CD4-positive, CD25-positive, alpha-beta regulatory T cell (primary cell): ENCODE data around the gene RIBC2. TPM values are rescaled to one million over a fixed set of nuclear protein-coding genes. Genes with fewer than 3 reads are reported as not detected.
"Not testable (repeated sequence)": the region's sequence is repeated elsewhere in the genome, so short reads cannot be mapped to it uniquely, and the experiment has no call there.

ENCODE experiments used
- ATAC-seq, 2 donors: fragments of 150-1000 bp; cut with Tn5 transposase; one replicate each; pipeline ENCODE4 v1.10.0; 2021; ENCODE audit warnings: low read depth in 2 of 2, moderate number of reproducible peaks in 2 of 2, moderate library complexity in 1 of 2
- DNase-seq, 3 donors: peaks; one replicate each; pipeline versions ENCODE4 v3.0.0 to v3.0.0-alpha.2; 2012 to 2022; ENCODE audit warnings: mixed read lengths in 1 of 3
- H3K27ac ChIP-seq: one replicate; pipeline ENCODE4 v1.7.0; 2013; ENCODE audit warnings: mild to moderate bottlenecking, low read length; ENCODE audit not compliant: insufficient read depth, poor library complexity, severe bottlenecking
- H3K27me3 ChIP-seq: one replicate; pipeline ENCODE4 v1.7.0; 2013; ENCODE audit warnings: low read length; ENCODE audit not compliant: control insufficient read depth, insufficient read depth
- H3K36me3 ChIP-seq: one replicate; pipeline ENCODE4 v1.7.0; 2013; ENCODE audit warnings: mild to moderate bottlenecking, low read length, moderate library complexity; ENCODE audit not compliant: control insufficient read depth, insufficient read depth
- H3K4me1 ChIP-seq: 2 replicates; pipeline ENCODE4 v1.7.0; 2013; ENCODE audit warnings: mild to moderate bottlenecking, low read length; ENCODE audit not compliant: insufficient read depth, control insufficient read depth, poor library complexity, severe bottlenecking
- H3K4me3 ChIP-seq: one replicate; pipeline ENCODE4 v1.7.0; 2013; ENCODE audit warnings: low read depth, mild to moderate bottlenecking, low read length, moderate library complexity
- H3K9me3 ChIP-seq, 2 experiments: 1 replicate in 1 of 2; 2 replicates in 1 of 2; pipeline ENCODE4 v1.7.0; 2013; ENCODE audit warnings: low read length in 2 of 2, mild to moderate bottlenecking in 1 of 2, moderate library complexity in 1 of 2; ENCODE audit not compliant: control insufficient read depth in 2 of 2
- H3K27ac Mint-ChIP-seq, 3 donors: one replicate each; pipeline ENCODE4 v1.8.0; 2020 to 2022; ENCODE audit warnings: mild to moderate bottlenecking in 3 of 3, mixed read lengths in 3 of 3, moderate library complexity in 2 of 3
- H3K27me3 Mint-ChIP-seq: one replicate; pipeline ENCODE4 v1.8.0; 2022; ENCODE audit warnings: mild to moderate bottlenecking, mixed read lengths
- H3K36me3 Mint-ChIP-seq: one replicate; pipeline ENCODE4 v1.8.0; 2020; ENCODE audit warnings: mixed read lengths
- H3K4me1 Mint-ChIP-seq, 4 donors: one replicate each; pipeline ENCODE4 v1.8.0; 2020 to 2022; ENCODE audit warnings: mixed read lengths in 4 of 4, mild to moderate bottlenecking in 1 of 4
- H3K4me3 Mint-ChIP-seq, 4 donors: one replicate each; pipeline ENCODE4 v1.8.0; 2020 to 2022; ENCODE audit warnings: mild to moderate bottlenecking in 4 of 4, mixed read lengths in 4 of 4, moderate library complexity in 3 of 4
- H3K9me3 Mint-ChIP-seq, 7 donors: one replicate each; pipeline ENCODE4 v1.8.0; 2020 to 2022; ENCODE audit warnings: mixed read lengths in 7 of 7, mild to moderate bottlenecking in 3 of 7, moderate library complexity in 2 of 7
- polyA plus RNA-seq, 4 donors: library from polyadenylated mRNA; unstranded; fragments of 300-500 nt; fragmentation: Illumina TruSeq; gene quantifications; one replicate each; pipeline ENCODE4 v1.2.3, GENCODE V29; 2021
- total RNA-seq: library from RNA; stranded (reverse); gene quantifications from one replicate; pipeline ENCODE4 v1.2.3, GENCODE V29; 2022

Gene RIBC2
- total and polyA plus RNA-seq, 5 donors from 2014 or later, result 0.15 to 0.67 TPM; not detected in 3

DNA sequence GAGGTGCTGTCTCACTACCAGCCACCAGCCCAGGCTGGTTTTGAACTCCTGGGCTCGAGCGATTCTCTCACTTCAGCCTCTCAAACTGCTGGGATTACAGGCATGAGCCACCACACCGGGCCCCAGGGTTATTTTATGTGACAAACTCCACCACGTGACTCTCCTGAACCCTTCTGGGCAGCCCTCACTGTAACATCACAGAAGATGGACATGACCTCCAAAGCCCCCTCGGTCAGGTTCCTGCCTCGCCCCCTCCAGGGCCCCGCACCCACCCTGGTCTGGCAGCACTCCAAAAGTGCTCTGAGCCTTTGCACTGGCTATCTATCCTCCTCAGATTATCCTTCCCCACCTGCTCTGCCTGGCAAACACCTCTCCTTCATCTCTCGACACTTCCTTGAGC lies 43.3 kb downstream of the RIBC2 start:
- no peaks in the 10 kb centered on the region for H3K36me3 Mint-ChIP-seq
- ATAC-seq, result no peak

DNA sequence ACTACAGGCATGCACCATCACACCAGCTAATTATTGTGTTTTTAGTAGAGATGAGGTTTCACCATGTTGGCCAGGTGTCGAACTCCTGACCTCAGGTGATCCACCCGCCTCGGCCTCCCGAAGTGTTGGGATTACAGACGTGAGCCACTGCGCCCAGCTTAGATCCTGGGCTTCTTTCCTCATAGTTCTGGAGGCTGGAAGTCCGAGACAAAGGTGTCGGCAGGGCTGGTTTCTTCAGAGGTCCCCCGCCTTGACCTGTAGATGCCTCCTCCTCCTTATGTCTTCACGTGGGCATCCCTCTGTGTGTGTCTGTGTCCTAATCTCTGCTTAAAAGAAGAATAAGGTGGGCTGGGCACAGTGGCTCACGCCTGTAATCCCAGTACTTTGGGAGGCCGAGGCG lies 45.0 kb downstream of the RIBC2 start:
- DNase-seq (no peak), ATAC-seq (no peak)
- Histone ChIP-seq H3K4me1 (no peaks in the 10 kb centered on the region), H3K27ac (no peak overlapping the region), H3K27me3 (no peaks in the 10 kb centered on the region), H3K4me3 (no peak overlapping the region), H3K36me3 (no peaks in the 10 kb centered on the region), H3K9me3 (no peaks in the 10 kb centered on the region)
- Mint-ChIP-seq H3K4me3 (no peak overlapping the region), H3K4me1 (no peaks in the 10 kb centered on the region), H3K9me3 (peaks cover 0 to 5% (median 0%) of the 10 kb centered on the region in 7 donors), H3K36me3 (no peaks in the 10 kb centered on the region), H3K27ac (no peak overlapping the region), H3K27me3 (peaks cover 10% of the 10 kb centered on the region)

More for the DNA sequence above, 43.3 kb downstream of the RIBC2 start:
- DNase-seq, result no peak
- Histone ChIP-seq H3K9me3 (no peaks in the 10 kb centered on the region), H3K27me3 (no peaks in the 10 kb centered on the region), H3K27ac (no peak overlapping the region), H3K4me1 (no peaks in the 10 kb centered on the region), H3K4me3 (no peak overlapping the region), H3K36me3 (no peaks in the 10 kb centered on the region)
- peaks cover 0 to 2% (median 0%) of the 10 kb centered on the region in 7 donors for H3K9me3 Mint-ChIP-seq
- no peaks in the 10 kb centered on the region for H3K4me1 Mint-ChIP-seq
- no peak overlapping the region for H3K4me3 Mint-ChIP-seq
- H3K27me3 Mint-ChIP-seq, result peaks cover 14% of the 10 kb centered on the region
- no peak overlapping the region for H3K27ac Mint-ChIP-seq

DNA sequence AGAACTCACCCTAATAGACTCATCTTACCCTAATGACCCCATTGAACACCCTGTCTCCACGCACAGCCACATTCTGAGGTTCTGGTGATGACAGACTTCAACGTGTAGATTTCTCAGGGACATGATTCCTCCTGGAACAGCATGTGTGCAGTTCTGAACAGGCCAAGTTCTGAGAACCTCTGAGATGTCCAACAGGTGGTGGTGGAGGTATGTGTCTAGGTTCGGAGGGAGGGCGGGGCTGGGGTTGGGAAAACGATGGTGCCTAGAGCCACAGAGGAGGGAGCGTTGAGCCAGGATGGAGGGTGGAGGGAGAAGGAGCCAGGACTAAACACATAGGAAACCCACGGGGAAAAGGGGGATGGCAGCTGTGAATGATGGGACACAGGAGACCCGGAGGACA lies 45.7 kb downstream of the RIBC2 start:
- H3K27me3 Mint-ChIP-seq, result peaks cover 14% of the 10 kb centered on the region
- no peak overlapping the region for H3K27ac Mint-ChIP-seq
- H3K27me3 ChIP-seq, result no peaks in the 10 kb centered on the region
- no peaks in the 10 kb centered on the region for H3K9me3 ChIP-seq
- no peak for DNase-seq
- no peaks in the 10 kb centered on the region for H3K36me3 ChIP-seq
- H3K4me1 Mint-ChIP-seq, result no peaks in the 10 kb centered on the region
- no peak overlapping the region for H3K4me3 ChIP-seq
- no peak overlapping the region for H3K4me3 Mint-ChIP-seq
- no peak for ATAC-seq
- peaks cover 0 to 5% (median 0%) of the 10 kb centered on the region in 7 donors for H3K9me3 Mint-ChIP-seq
- H3K4me1 ChIP-seq, result no peaks in the 10 kb centered on the region
- H3K36me3 Mint-ChIP-seq, result no peaks in the 10 kb centered on the region
- H3K27ac ChIP-seq, result no peak overlapping the region

DNA sequence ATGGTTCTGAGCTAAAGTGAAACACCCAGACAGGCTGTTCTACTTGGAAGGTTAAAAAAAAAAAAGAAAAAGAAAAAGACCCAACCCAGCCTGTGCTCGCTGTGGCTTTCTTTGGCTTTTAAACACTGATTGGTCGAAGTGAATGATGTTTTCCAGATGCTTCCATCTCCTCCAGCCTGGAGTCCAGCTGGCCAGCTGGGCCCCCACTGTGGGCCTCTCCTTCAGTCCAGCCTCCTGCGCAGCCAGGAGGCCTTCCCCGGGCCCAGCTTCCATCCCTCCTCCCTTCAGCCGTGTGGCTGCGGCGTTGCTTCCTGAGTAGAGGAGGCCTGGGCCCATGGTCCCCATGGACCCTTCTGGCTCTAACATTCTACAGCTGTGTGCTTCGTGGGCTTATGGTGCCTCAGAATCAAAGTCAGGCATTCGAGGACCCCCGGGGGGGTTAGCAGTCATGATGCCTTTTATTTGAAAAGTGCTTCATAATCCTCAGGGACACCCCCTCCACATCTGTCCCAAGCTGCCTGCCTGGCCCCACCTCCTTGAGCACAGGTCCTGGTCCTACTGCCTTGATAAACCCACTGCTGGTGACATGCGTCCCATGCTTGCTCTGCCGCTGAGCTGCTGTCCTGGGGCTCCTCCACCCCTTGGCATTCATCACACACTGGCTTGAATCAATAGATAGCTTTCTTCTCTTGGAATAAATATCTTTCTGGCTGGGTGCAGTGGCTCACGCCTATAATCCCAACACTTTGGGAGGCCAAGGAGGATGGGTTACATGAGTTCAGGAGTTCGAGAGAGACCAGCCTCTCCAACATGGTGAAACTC lies 47.0 kb downstream of the RIBC2 start:
- Histone ChIP-seq H3K27me3 (no peaks in the 10 kb centered on the region), H3K4me1 (no peaks in the 10 kb centered on the region), H3K36me3 (no peaks in the 10 kb centered on the region), H3K9me3 (no peaks in the 10 kb centered on the region), H3K27ac (no peak overlapping the region), H3K4me3 (no peak overlapping the region)
- Mint-ChIP-seq H3K27me3 (peaks cover 17% of the 10 kb centered on the region), H3K36me3 (no peaks in the 10 kb centered on the region), H3K9me3 (peaks cover 0 to 5% (median 0%) of the 10 kb centered on the region in 7 donors), H3K27ac (no peak overlapping the region), H3K4me1 (no peaks in the 10 kb centered on the region), H3K4me3 (no peak overlapping the region)
- no peak for ATAC-seq
- no peak for DNase-seq

DNA sequence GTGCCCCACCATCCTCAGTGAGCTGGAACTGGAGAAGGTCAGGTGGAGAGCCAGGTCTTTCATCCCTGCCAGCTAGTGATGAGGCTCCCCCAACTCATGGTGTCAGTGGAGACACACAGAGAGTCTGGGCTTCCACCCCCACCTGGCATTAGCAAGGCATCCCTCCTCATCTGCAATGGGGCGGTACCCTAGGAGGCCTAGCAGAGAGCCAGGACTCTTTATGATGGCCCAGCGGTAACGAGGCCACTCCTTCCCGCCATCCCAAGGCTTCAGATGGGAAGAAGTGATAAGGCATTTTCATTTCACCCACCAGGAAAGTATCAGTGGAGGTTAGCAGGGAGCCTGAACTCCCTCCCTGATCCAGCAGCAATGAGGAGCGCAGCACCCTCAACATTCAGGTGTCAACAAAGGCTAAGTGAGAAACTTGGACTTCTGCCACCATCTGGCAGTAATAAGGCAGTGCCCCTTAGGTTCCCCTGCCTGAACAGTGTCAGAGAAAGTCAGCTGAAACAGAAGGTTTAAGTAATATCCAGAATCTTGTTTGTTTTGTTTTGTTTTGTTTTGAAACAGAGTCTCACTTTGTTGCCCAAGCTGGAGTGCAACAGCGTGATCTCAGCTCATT lies 48.7 kb downstream of the RIBC2 start:
- Histone ChIP-seq H3K4me1 (no peaks in the 10 kb centered on the region), H3K36me3 (no peaks in the 10 kb centered on the region), H3K9me3 (no peaks in the 10 kb centered on the region), H3K27ac (no peak overlapping the region), H3K27me3 (no peaks in the 10 kb centered on the region), H3K4me3 (no peak overlapping the region)
- H3K36me3 Mint-ChIP-seq, result no peaks in the 10 kb centered on the region
- H3K27ac Mint-ChIP-seq, result no peak overlapping the region
- H3K4me3 Mint-ChIP-seq, result no peak overlapping the region
- DNase-seq (peak in 1 of 3 donors; percentile 8), ATAC-seq (no peak)
- peaks cover 0 to 6% (median 4%) of the 10 kb centered on the region in 7 donors for H3K9me3 Mint-ChIP-seq
- H3K4me1 Mint-ChIP-seq, result peaks cover 0 to 8% (median 0%) of the 10 kb centered on the region in 4 donors
- H3K27me3 Mint-ChIP-seq, result peaks cover 22% of the 10 kb centered on the region

DNA sequence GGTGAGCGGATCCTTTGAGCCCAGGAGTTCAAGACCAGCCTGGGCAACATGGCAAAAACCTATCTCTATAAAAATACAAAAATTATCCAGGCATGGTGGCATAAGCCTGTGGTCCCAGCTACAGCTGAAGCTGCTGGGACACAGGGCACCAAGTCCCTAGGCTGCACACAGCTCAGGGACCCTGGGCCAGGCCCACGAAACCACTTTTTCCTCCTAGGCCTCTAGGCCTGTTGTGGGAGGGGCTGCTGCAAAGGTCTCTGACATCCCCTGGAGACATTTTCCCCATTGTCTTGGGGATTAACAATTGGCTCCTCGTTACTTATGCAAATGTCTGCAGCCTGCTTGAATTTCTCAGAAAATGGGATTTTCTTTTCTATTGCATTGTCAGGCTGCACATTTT lies 50.2 kb downstream of the RIBC2 start:
- not testable (repeated sequence) for H3K27me3 ChIP-seq, H3K9me3 ChIP-seq, DNase-seq, H3K27ac Mint-ChIP-seq, H3K36me3 Mint-ChIP-seq, ATAC-seq, H3K36me3 ChIP-seq, H3K4me3 Mint-ChIP-seq, H3K27ac ChIP-seq, H3K4me3 ChIP-seq, H3K4me1 ChIP-seq, H3K4me1 Mint-ChIP-seq
- peaks cover 0 to 10% (median 5%) of the 10 kb centered on the region in 7 donors for H3K9me3 Mint-ChIP-seq
- peaks cover 22% of the 10 kb centered on the region for H3K27me3 Mint-ChIP-seq

DNA sequence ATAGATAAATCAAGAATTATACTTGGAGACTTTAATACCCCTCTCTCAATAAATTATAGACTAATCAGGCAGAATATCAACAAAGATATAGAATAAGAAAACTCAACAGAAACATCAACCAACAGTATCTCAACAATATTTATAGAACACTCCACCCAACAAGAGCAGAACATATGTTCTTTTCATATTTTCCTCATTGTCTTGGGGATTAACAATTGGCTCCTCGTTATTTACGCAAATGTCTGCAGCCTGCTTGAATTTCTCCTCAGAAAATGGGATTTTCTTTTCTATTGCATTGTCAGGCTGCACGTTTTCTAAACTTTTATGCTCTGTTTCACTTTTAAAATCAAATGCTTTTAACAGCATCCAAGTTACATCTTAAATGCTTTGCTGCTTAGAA lies 52.1 kb downstream of the RIBC2 start:
- Histone ChIP-seq H3K27me3 (no peaks in the 10 kb centered on the region), H3K4me1 (no peaks in the 10 kb centered on the region), H3K9me3 (no peaks in the 10 kb centered on the region), H3K4me3 (no peak overlapping the region), H3K36me3 (no peaks in the 10 kb centered on the region), H3K27ac (no peak overlapping the region)
- Mint-ChIP-seq H3K4me3 (no peak overlapping the region), H3K9me3 (peaks cover 0 to 10% (median 5%) of the 10 kb centered on the region in 7 donors), H3K27me3 (peaks cover 27% of the 10 kb centered on the region), H3K4me1 (peaks cover 0 to 8% (median 0%) of the 10 kb centered on the region in 4 donors), H3K36me3 (no peaks in the 10 kb centered on the region), H3K27ac (no peak overlapping the region)
- DNase-seq (no peak), ATAC-seq (no peak)
